A549 (cell line): ENCODE measurements around the gene TPRX1.

ENCODE experiments used
- CTCF ChIP-seq: fragments of >200 bp; sonication (Bioruptor Twin); formaldehyde crosslinking; IDR thresholded peaks from 3 replicates; pipeline ENCODE4 v1.5.1; 2016
- MAX ChIP-seq: IDR thresholded peaks from 2 replicates; pipeline ENCODE4 v1.6.1; 2012
- POLR2AphosphoS2 ChIP-seq: conservative IDR thresholded peaks from 2 replicates; pipeline ENCODE4 v1.6.1; 2012; ENCODE audit warnings: low read length, improper control_type of control experiment, inconsistent platforms
- REST ChIP-seq: fragments of 200-600 bp; sonication (generic); IDR thresholded peaks from 2 replicates; pipeline ENCODE4 v1.6.1; 2016; ENCODE audit warnings: antibody characterized with exemption, mild to moderate bottlenecking, moderate library complexity

- TF ChIP-seq POLR2AphosphoS2 (no peak), CTCF (no peak), MAX (no peak), REST (no peak)
These were observed 49.9 kb downstream of the TPRX1 start for GRCh38 chr19:47754206-47755064.
